SIG-M5 treated with dmso at 0.1 percent for 504 hours (cell line): Measurements from ENCODE around the gene DLG5.
"Not testable (repeated sequence)": the region's sequence is repeated elsewhere in the genome, so short reads cannot be mapped to it uniquely, and the experiment has no call there.

Experiments
- DNase-seq: peaks from one replicate; lab custom pipeline; 2025; ENCODE audit not compliant: unreplicated experiment; lab: John Stamatoyannopoulos, UW

DLG5 gene

GRCh38 chr10:77772852-77773600 is 153.5 kb downstream of the DLG5 start:
- not testable (repeated sequence) for DNase-seq

DNA sequence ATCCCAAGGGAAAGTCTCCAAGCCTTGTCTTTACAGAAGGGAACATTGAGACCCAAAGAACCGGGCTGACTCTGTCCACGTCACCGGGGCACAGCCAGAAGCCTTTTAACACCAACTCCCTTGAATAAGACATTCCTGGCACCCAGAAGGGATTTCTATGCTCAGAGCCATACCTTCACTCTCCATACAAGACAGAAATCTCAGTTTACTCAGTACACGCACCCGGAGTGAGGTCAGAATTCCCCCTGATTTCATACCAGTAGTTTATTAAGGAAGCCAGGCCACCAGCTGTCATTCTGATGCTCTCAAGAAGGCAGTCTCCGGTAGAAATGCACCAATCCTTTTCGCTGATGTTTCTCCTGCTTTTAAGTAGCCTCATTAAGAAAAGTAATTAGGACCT is 154.7 kb downstream of the DLG5 start:
- DNase-seq = no peak

DNA sequence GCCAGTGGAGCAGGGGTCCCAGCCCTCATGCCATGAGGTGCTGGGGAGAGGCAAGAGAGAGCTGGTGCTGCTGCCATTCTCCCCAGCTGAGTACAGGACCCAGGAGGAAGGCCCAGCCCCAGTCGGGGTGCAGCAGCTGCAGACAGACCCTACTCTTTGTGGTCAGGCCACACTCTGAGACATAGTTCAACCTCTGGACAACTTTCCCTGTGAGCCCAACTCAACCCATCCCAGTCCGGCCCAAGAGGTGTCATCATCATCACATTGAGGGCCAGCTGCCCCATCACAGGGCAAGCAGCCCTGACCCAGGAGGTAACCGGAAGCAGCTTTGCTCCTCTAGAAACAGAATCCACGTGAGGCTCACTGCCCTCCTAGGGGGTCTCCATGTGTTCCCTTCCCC is 155.1 kb downstream of the DLG5 start:
- no peak for DNase-seq

DNA sequence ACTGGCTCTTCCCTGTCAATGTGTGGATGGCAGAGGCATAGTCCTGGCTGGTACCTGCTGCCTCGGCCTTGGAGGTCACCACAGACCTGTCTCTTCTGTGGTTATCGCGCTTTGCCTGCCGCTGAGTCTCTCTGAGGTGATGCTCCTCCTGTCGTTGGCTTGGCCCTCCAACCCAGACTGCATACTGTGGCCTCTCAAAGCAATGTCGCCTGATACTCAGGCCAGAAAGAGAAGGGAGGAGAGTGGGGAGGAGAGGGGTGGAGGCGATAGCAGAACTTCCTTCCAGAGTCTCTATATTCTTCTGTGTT is 155.7 kb downstream of the DLG5 start:
- DNase-seq = no peak

GRCh38 chr10:77770081-77770867 is 156.3 kb downstream of the DLG5 start:
- no peak for DNase-seq

DNA sequence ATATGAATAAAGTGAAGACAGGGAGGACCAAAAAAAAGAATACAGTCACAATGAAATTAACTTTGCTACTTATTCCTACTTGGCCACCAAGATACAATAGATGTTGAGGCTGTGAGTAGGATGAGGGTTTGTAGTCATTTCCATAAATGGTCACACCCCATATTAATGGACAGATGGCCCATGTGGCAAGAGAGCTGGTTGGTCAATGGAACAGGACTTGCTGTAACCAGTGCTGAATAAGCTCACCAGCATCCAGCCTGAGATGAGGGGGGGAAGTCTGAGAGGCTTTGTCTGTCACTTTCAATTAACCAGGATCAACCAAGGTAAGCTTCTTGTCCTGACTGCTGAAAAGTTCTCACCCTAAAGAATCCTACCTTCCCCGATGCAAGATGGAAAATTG is 158.5 kb downstream of the DLG5 start:
- no peak for DNase-seq

DNA sequence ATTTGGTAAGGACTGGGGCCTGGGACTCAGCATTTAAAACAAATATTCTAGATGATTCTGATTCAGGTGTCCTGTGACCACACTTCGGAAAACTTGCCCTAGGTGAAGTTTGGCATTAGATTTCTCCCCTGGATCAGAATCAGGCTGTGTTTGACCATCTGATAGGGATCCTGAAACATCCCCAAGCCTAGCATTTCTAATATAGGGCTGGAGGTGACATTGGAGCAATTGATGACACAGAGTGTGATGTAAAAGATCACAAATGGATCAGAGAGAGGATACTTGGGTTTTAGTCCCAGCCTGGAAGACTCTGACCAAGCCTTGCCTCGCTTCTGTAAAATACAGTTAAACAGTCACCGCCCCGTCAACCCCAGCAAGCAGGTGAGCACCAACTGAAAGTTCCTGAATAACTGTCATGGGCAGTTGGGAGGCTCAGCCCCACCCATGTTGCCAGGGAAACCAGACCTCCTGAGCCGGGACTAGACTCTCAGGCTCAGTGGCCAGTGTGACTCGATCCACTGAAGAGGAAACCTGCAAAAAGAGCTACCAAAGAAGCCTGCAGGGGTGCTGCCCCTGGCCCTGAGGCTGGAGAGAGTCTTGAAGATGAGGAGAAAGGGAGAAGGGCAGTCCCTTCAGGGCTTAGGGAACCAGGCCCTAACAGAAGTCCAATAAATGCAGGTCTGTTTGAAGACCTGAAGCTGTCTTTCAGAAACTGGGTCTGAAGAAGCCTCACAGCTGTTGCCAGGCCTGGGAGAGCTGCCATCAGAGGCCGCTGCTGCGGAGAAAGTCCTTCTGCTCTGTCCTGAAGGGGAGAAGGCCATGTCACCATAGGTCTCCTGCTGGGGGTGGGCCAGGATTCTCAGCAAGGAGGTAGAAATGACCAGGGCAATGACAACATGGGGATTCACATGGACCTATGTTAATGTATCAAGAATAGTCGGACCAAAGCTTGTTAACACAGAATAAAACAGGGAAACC is 162.8 kb downstream of the DLG5 start:
- no peak for DNase-seq

DNA sequence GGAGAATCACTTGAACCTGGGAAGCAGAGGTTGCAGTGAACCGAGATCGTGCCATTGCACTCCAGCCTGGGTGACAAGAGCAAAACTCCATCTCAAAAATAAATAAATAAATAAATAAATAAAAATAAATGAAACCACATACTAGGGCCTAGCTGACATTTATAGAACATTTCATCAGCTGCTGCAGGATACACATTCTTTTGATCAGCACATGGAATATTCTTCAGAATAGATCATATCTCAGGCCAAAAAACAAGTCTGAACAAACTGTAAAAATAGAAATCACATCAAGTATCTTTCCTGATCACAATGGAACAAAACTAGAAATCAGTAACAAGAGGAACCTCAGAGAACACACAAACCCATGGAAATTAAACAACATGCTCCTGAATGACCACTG is 168.1 kb downstream of the DLG5 start:
- not testable (repeated sequence) for DNase-seq

DNA sequence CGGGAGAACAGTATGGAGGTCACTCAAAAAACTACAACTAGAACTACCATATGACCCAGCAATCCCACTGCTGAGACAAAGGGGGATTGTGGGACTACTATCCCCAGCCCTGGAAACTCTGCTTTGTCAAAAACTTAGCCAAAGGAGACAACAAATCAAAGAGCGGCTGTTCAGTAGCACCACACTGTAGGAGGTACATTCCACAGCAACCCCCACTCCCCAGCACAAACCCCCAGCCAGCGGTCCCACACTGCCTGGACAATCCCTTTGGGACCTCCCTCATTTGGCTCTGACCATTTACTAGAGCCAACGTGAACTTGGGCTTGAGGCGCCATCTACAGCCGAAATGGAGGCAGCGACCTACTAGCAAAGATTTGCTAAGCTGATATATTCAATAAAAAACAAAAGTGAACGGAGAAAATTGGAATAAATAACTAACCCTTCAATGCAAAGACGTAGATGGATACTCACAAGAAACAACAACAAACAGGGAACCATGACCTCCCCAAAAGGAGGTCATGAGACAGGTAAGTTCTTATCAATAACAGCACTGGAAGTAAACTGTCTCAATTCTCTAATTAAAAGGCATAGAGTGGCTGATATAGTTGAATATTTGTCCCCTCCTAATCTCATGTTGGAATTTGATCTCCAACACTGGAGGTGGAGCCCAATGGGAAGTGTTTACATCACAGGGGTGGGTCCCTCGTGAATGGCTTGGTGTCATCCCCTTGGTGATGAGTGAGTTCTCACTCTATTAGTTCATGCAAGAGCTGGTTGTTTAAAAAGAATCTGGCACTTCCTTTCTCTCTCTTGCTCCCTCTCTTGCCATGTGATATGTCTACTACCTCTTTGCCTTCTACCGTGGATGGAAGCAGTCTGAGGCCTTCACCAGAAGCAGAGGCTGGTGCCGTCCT is 170.0 kb downstream of the DLG5 start:
- DNase-seq = no peak

- DNase-seq = no peak
Observed at GRCh38 chr10:77746047-77746707, 180.4 kb downstream of the DLG5 start.

DNA sequence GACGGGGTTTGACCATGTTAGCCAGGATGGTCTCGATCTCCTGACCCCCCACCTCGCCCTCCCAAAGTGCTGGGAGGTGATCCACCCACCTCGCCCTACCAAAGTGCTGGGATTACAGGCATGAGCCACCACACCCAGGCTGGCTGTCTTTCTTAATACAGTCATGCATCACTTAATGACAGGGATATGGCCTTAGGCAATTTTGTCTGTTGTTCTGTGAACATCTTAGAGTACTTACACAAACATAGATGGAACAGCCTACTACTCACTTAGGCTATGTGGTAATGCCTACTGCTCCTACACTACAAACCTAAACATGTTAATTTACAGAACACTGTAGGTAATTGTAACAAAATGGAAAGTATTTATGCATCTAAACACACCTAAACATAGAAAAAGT is 182.3 kb downstream of the DLG5 start:
- no peak for DNase-seq

- no peak for DNase-seq
Observed at GRCh38 chr10:77742172-77742571, 184.4 kb downstream of the DLG5 start.

GRCh38 chr10:77741746-77742145 is 184.8 kb downstream of the DLG5 start:
- DNase-seq = no peak
